ENCODE data around the gene ORC3. TPM values are rescaled to one million over a fixed set of nuclear protein-coding genes. Genes with fewer than 3 reads are reported as not detected.

Gene ORC3
- total and polyA plus RNA-seq, 10 of the 15 experiments (the other 5 are each of a cell fraction or from before 2014, with no cell fraction given), result 27.2 to 76.3 (median 54.6) TPM

DNA sequence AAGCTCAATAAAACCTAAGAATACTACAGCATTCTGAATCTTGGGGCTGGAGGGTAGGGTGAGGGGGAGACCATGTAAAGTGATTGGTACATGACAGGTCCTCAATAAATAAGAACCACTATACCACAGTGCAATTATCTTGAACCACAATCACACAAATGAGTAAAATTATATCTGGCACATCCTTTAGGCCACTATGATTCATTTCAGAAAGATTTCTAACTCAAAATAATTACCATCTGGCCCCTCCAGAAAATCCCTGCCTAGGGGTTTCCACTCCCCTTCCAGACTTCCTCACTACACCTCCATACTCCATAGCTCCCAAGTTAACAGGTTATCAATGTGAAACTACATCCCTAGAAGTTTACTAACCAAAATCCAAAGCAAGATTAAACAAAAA is 92.4 kb downstream of the ORC3 start (continued):
- TF ChIP-seq, protein P1, sequence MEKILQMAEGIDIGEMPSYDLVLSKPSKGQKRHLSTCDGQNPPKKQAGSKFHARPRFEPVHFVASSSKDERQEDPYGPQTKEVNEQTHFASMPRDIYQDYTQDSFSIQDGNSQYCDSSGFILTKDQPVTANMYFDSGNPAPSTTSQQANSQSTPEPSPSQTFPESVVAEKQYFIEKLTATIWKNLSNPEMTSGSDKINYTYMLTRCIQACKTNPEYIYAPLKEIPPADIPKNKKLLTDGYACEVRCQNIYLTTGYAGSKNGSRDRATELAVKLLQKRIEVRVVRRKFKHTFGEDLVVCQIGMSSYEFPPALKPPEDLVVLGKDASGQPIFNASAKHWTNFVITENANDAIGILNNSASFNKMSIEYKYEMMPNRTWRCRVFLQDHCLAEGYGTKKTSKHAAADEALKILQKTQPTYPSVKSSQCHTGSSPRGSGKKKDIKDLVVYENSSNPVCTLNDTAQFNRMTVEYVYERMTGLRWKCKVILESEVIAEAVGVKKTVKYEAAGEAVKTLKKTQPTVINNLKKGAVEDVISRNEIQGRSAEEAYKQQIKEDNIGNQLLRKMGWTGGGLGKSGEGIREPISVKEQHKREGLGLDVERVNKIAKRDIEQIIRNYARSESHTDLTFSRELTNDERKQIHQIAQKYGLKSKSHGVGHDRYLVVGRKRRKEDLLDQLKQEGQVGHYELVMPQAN (conservative IDR thresholded peaks at IDR 0.05), result no peak
- TF ChIP-seq FOS (IDR thresholded peaks at IDR 0.05; ENCODE audit: borderline replicate concordance, extremely low read depth, insufficient read length) (no peak), KLF5 (IDR thresholded peaks at IDR 0.05; ENCODE audit: partially characterized antibody) (no peak), RCOR1 (conservative IDR thresholded peaks at IDR 0.05; ENCODE audit: low read depth, low read length) (no peak), IRF4 (IDR thresholded peaks at IDR 0.05; ENCODE audit: low read depth, low read length) (peak; percentile 46; the same call in 1 of the 2 replicates), MYB (IDR thresholded peaks at IDR 0.05; ENCODE audit: borderline replicate concordance, low read depth, low read length) (no peak), NBN (IDR thresholded peaks at IDR 0.05) (no peak), CHD2 (IDR thresholded peaks at IDR 0.05; ENCODE audit: borderline replicate concordance, low read depth, low read length) (no peak), NR2F1 (conservative IDR thresholded peaks at IDR 0.05) (peak; percentile 69), EZH2 (IDR thresholded peaks at IDR 0.05; ENCODE audit: borderline replicate concordance, control insufficient read depth, low read depth, low read length) (no peak), RELA (IDR thresholded peaks at IDR 0.05; ENCODE audit: borderline replicate concordance, partially characterized antibody) (no peak), EP300 (IDR thresholded peaks at IDR 0.05; ENCODE audit: borderline replicate concordance in 1 of 2, control insufficient read depth in 1 of 2, low read depth in 2 of 2, low read length in 2 of 2) (peak in 1 of 2 experiments; percentile 69; a peak in 1 of 4 replicates), ZZZ3 (IDR thresholded peaks at IDR 0.05; ENCODE audit: control insufficient read depth, insufficient read length, low read depth) (no peak), ZNF622 (IDR thresholded peaks at IDR 0.05) (no peak), RB1 (IDR thresholded peaks at IDR 0.05; ENCODE audit: borderline replicate concordance) (no peak), SMAD5 (IDR thresholded peaks at IDR 0.05; ENCODE audit: low read depth) (no peak), CHD1 (IDR thresholded peaks at IDR 0.05; ENCODE audit: low read depth, low read length) (no peak)
- TF ChIP-seq, protein P2, sequence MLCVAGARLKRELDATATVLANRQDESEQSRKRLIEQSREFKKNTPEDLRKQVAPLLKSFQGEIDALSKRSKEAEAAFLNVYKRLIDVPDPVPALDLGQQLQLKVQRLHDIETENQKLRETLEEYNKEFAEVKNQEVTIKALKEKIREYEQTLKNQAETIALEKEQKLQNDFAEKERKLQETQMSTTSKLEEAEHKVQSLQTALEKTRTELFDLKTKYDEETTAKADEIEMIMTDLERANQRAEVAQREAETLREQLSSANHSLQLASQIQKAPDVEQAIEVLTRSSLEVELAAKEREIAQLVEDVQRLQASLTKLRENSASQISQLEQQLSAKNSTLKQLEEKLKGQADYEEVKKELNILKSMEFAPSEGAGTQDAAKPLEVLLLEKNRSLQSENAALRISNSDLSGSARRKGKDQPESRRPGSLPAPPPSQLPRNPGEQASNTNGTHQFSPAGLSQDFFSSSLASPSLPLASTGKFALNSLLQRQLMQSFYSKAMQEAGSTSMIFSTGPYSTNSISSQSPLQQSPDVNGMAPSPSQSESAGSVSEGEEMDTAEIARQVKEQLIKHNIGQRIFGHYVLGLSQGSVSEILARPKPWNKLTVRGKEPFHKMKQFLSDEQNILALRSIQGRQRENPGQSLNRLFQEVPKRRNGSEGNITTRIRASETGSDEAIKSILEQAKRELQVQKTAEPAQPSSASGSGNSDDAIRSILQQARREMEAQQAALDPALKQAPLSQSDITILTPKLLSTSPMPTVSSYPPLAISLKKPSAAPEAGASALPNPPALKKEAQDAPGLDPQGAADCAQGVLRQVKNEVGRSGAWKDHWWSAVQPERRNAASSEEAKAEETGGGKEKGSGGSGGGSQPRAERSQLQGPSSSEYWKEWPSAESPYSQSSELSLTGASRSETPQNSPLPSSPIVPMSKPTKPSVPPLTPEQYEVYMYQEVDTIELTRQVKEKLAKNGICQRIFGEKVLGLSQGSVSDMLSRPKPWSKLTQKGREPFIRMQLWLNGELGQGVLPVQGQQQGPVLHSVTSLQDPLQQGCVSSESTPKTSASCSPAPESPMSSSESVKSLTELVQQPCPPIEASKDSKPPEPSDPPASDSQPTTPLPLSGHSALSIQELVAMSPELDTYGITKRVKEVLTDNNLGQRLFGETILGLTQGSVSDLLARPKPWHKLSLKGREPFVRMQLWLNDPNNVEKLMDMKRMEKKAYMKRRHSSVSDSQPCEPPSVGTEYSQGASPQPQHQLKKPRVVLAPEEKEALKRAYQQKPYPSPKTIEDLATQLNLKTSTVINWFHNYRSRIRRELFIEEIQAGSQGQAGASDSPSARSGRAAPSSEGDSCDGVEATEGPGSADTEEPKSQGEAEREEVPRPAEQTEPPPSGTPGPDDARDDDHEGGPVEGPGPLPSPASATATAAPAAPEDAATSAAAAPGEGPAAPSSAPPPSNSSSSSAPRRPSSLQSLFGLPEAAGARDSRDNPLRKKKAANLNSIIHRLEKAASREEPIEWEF (IDR thresholded peaks at IDR 0.05; ENCODE audit: insufficient replicate concordance, low read depth, low read length), result no peak
- TF ChIP-seq, protein P3, sequence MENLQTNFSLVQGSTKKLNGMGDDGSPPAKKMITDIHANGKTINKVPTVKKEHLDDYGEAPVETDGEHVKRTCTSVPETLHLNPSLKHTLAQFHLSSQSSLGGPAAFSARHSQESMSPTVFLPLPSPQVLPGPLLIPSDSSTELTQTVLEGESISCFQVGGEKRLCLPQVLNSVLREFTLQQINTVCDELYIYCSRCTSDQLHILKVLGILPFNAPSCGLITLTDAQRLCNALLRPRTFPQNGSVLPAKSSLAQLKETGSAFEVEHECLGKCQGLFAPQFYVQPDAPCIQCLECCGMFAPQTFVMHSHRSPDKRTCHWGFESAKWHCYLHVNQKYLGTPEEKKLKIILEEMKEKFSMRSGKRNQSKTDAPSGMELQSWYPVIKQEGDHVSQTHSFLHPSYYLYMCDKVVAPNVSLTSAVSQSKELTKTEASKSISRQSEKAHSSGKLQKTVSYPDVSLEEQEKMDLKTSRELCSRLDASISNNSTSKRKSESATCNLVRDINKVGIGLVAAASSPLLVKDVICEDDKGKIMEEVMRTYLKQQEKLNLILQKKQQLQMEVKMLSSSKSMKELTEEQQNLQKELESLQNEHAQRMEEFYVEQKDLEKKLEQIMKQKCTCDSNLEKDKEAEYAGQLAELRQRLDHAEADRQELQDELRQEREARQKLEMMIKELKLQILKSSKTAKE (IDR thresholded peaks at IDR 0.05; ENCODE audit: low read depth, poor library complexity, severe bottlenecking), result peak; percentile 28
- TF ChIP-seq, protein P4, sequence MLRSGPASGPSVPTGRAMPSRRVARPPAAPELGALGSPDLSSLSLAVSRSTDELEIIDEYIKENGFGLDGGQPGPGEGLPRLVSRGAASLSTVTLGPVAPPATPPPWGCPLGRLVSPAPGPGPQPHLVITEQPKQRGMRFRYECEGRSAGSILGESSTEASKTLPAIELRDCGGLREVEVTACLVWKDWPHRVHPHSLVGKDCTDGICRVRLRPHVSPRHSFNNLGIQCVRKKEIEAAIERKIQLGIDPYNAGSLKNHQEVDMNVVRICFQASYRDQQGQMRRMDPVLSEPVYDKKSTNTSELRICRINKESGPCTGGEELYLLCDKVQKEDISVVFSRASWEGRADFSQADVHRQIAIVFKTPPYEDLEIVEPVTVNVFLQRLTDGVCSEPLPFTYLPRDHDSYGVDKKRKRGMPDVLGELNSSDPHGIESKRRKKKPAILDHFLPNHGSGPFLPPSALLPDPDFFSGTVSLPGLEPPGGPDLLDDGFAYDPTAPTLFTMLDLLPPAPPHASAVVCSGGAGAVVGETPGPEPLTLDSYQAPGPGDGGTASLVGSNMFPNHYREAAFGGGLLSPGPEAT (IDR thresholded peaks at IDR 0.05; ENCODE audit: low read depth), result peak; percentile 66; the same call in 1 of the 2 replicates
